ENCODE results near the gene SPANXC.
A peak's percentile ranks its signal among the peaks of the same experiment; 100 is the strongest.
"Not testable (repeated sequence)": the region's sequence is repeated elsewhere in the genome, so short reads cannot be mapped to it uniquely, and the experiment has no call there.

Gene SPANXC, protein sequence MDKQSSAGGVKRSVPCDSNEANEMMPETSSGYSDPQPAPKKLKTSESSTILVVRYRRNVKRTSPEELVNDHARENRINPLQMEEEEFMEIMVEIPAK

DNA sequence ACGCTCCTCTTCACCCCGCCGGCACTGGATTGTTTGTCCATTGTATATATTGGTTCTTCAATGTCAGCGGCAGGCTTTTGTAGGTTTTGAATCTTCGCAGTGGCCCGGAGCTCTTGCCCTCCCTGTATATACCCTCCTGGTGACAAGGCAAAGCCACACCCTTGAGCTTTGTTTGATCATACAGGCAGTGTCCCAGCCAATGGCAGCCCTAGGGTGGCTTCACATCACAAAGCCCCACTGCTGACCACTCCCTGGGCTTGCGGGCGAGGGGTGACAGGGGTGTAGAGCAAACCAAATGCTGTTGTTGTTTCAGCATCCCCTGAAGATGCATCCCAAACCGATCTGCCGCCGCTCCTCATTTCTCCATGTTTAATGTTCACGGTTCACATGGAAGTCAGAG lies at the start of gene SPANXC:
SPANXC (minus strand) TSS at position 101 of the 400 bp plus-strand sequence; CDS start at position 41, 60 bp downstream.
- not testable (repeated sequence) for H3K27ac ChIP-seq

DNA sequence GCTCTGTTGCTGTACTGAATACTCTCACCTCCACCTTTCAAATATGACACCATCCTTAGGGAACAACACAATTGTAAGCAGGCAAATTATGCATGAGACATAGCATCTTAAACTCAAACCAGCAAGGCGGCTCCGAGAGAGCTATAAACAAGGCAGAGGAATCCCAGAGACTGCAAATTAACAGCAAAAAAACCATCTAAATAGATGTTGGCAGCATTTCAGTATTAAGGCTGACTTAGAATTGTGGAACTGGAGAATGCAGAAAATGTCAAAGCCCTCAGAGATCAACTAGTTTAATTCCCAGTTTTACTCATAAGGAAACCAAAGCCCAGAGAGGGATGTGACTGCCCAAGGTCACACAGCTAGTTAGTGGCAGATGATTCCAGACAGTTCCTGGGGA lies 37.2 kb upstream of the SPANXC start:
- H3K27ac ChIP-seq: no peak overlapping the region
- TF ChIP-seq, protein P1, sequence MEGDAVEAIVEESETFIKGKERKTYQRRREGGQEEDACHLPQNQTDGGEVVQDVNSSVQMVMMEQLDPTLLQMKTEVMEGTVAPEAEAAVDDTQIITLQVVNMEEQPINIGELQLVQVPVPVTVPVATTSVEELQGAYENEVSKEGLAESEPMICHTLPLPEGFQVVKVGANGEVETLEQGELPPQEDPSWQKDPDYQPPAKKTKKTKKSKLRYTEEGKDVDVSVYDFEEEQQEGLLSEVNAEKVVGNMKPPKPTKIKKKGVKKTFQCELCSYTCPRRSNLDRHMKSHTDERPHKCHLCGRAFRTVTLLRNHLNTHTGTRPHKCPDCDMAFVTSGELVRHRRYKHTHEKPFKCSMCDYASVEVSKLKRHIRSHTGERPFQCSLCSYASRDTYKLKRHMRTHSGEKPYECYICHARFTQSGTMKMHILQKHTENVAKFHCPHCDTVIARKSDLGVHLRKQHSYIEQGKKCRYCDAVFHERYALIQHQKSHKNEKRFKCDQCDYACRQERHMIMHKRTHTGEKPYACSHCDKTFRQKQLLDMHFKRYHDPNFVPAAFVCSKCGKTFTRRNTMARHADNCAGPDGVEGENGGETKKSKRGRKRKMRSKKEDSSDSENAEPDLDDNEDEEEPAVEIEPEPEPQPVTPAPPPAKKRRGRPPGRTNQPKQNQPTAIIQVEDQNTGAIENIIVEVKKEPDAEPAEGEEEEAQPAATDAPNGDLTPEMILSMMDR (conservative IDR thresholded peaks at IDR 0.05): no peak

DNA sequence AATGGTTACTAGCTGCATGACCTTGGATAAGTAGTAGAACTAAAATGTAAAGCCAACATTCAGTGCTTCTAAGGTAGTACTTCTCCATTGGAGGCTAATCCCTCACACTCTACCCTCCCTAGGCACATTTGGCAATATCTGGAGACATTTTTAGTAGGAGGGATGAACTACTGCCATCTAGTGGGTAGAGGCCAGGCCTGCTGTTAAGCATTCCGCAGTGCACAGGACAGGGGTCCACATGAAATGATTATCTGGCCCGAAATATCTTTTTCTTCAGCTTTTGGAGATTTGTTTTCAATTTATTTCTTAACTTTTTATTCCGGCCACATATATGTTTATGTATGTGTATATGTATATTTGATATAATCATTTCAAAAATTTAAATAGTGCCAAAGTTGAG lies 36.0 kb upstream of the SPANXC start:
- TF ChIP-seq, protein P1 (conservative IDR thresholded peaks at IDR 0.05): peak; percentile 80
- no peak overlapping the region for H3K27ac ChIP-seq

DNA sequence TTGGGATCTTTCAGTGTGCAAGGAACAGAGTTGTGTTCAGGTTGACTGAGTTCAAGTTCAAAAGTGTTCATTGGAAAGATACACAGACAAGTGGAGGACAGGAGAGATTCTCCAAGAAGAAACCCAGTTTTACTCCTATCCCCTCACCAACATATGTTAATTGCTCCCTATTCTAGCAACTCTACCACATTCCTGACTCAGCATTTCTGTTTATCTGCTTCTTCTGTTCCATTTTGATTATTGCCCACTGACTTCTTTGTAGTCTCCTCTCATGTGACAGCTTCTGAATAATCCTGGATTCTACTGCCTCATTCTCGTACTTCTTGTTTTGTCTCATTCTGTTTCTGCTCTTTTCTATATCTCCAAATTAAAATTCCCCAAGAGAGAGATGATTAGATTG lies 15.8 kb upstream of the SPANXC start:
- no peak overlapping the region for H3K27ac ChIP-seq
- TF ChIP-seq, protein P1 (conservative IDR thresholded peaks at IDR 0.05): no peak

DNA sequence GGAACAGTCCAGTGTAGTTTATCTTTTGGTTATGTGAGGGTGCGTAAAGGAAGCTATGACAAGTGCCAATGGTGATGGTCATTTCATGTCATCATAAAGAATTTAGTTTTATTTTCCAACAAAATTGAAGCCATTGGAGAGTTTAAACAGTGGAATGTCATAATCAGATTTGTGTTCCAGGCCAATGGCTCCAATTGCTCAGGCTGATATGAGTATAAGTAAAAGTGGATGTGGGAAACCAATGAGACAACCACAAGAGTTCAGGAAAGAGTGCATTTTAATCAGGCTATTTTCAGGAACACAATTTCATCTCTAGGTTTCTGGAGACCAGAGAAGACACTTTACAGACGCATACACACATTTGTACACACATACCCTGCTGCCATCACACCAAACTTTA lies 20.7 kb downstream of the SPANXC start:
- H3K27ac ChIP-seq: no peak overlapping the region
- TF ChIP-seq, protein P1 (conservative IDR thresholded peaks at IDR 0.05): no peak

DNA sequence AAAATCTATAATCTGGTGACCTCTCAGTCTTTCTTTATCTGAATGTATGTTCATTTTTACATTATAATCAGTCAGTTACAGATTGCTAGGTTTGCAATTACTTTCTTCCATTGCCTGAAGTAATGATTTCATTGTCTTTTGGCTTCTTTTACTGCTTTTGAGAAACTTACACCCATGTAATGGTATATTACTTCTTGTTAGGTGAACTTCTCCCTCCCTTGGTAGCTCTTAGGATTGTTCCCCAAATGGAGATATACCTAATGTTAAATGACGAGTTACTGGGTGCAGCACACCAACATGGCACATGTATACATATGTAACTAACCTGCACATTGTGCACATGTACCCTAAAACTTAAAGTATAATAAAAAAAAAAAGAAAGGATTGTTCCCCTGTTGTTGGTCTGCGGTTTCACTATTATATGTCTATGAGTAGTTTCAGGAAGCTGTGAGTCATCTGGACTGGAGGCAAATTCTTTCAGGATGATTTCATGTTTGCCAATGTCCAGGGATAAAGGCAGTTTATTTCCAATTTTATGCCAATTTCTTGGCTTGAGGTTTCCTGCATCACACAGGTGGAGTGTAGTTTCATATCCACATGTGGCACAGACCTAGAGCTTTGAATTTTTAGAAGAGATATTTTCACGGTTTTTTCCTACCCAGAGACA lies 21.8 kb downstream of the SPANXC start:
- TF ChIP-seq, protein P1 (conservative IDR thresholded peaks at IDR 0.05): no peak
- H3K27ac ChIP-seq: no peak overlapping the region

DNA sequence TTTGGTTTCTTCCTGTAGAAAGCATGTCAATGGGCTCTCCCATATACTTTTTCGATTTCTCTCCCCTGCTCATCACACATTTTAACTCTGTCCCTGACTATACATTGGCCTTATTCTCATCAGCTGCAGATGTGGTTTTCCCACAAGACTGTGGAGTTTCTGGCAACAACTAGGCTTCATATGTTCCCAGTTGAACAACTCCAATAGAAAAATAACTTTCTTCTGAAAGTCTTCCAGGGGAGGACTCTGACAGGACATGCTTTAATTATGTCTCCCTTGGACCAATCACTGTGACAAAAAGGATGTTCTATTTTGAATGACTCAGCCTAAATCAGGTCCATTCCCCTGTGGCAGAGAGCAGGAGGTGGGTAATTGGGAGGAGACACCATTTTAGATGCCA lies 28.1 kb downstream of the SPANXC start:
- no peak overlapping the region for H3K27ac ChIP-seq
- TF ChIP-seq, protein P1 (conservative IDR thresholded peaks at IDR 0.05): no peak

DNA sequence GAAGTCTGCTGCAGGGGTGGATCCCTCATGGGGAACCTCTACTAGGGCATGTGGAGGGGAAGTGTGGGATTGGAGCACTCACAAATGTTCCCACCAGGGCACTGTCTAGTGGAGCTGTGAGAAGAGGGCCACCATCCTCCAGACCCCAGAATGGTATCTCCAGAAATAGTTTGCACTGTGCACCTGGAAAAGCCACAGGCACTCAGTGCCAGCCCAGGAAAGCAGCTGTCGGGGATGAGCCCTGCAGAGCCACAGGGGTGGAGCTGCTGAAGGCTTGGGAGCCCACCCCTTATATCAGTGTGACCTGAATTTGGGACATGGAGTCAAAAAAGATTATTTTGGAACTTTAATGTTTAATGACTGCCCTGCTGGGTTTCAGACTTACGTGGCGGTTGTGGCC lies 40.4 kb downstream of the SPANXC start:
- H3K27ac ChIP-seq: no peak overlapping the region
- TF ChIP-seq, protein P1 (conservative IDR thresholded peaks at IDR 0.05): no peak

All from VCaP (cell line).